K562 (cell line): ENCODE data around the gene ST3GAL3. TPM values are rescaled to one million over a fixed set of nuclear protein-coding genes. Genes with fewer than 3 reads are reported as not detected.
A peak's percentile ranks its signal among the peaks of the same experiment; 100 is the strongest.

Experiments used
- ESRRA ChIP-seq: fragments of 450-650 bp; IDR thresholded peaks from 2 replicates; pipeline ENCODE4 v1.6.1; 2014; ENCODE audit warnings: low read depth, mild to moderate bottlenecking, moderate library complexity, borderline replicate concordance
- KLF10 ChIP-seq: fragments of 250-450 bp; sonication (Bioruptor Pico); IDR thresholded peaks from 2 replicates; pipeline ENCODE4 v1.6.1; 2021; ENCODE audit warnings: matching md5 sums
- MCM2 ChIP-seq: fragments of 450-650 bp; IDR thresholded peaks from 2 replicates; pipeline ENCODE4 v1.6.1; 2017; ENCODE audit warnings: low read depth, mild to moderate bottlenecking
- RBM25 ChIP-seq: fragments of 200-400 bp; formaldehyde crosslinking; IDR thresholded peaks from 2 replicates; pipeline ENCODE4 v1.6.1; 2018; ENCODE audit warnings: low read length, low read depth, moderate library complexity; ENCODE audit not compliant: severe bottlenecking
- SMARCA4 ChIP-seq: fragments of 450-650 bp; IDR thresholded peaks from 2 replicates; pipeline ENCODE4 v1.6.1; 2016
- TAL1 ChIP-seq: fragments of 450-650 bp; IDR thresholded peaks from 2 replicates; pipeline ENCODE4 v1.6.1; 2016; ENCODE audit warnings: mild to moderate bottlenecking
- TARDBP ChIP-seq: fragments of 450-650 bp; IDR thresholded peaks from 2 replicates; pipeline ENCODE4 v1.6.1; 2016
- U2AF2 ChIP-seq: fragments of 200-400 bp; formaldehyde crosslinking; optimal IDR thresholded peaks from 2 replicates; pipeline ENCODE3; 2017; ENCODE audit warnings: low read depth, mild to moderate bottlenecking, low read length
- polyA plus RNA-seq, 8 experiments: library from polyadenylated mRNA; depleted of rRNA in 4 of 8; stranded (reverse) in 5 of 8; unstranded in 3 of 8; fragments of >200 nt; fragmentation: Nextera tagmentation in 2 of 8; fragmentation: Illumina TruSeq in 1 of 8; extraction: Ambion mirVana in 2 of 8; extraction: Trizol in 1 of 8; gene quantifications; 2 replicates each; pipeline versions ENCODE4 v1.2.1 to v1.2.3, GENCODE V29; 2011 to 2014; ENCODE audit warnings: inconsistent platforms in 1 of 8, missing spikeins in 1 of 8
- total RNA-seq, 7 experiments: library from RNA; depleted of rRNA in 6 of 7; stranded (reverse); fragments of >200 nt in 6 of 7; fragmentation: Illumina TruSeq in 2 of 7; extraction: Trizol in 2 of 7; gene quantifications; 2 replicates each; pipeline versions ENCODE4 v1.2.1 to v1.2.3, GENCODE V29; 2011 to 2021; ENCODE audit warnings: low replicate concordance in 1 of 7
- TF ChIP-seq, protein P1 (sequence below): fragments of 450-650 bp; IDR thresholded peaks from 2 replicates; pipeline ENCODE4 v1.6.1; 2016; ENCODE audit warnings: mild to moderate bottlenecking, moderate library complexity
- TF ChIP-seq, protein P2 (sequence below): sonication (generic); formaldehyde crosslinking; IDR thresholded peaks from 2 replicates; pipeline ENCODE4 v1.8.1; 2022; ENCODE audit warnings: missing genetic modification reagents

ST3GAL3 gene
- total and polyA plus RNA-seq, 9 of the 15 experiments (the other 6 are each of a cell fraction or from before 2014, with no cell fraction given) = 1.2 to 18.9 (median 11.0) TPM

- TF ChIP-seq KLF10 (no peak), U2AF2 (no peak), TAL1 (no peak), RBM25 (peak; percentile 75), MCM2 (no peak), SMARCA4 (no peak), TARDBP (no peak), ESRRA (peak; percentile 95)
- TF ChIP-seq, protein P1, sequence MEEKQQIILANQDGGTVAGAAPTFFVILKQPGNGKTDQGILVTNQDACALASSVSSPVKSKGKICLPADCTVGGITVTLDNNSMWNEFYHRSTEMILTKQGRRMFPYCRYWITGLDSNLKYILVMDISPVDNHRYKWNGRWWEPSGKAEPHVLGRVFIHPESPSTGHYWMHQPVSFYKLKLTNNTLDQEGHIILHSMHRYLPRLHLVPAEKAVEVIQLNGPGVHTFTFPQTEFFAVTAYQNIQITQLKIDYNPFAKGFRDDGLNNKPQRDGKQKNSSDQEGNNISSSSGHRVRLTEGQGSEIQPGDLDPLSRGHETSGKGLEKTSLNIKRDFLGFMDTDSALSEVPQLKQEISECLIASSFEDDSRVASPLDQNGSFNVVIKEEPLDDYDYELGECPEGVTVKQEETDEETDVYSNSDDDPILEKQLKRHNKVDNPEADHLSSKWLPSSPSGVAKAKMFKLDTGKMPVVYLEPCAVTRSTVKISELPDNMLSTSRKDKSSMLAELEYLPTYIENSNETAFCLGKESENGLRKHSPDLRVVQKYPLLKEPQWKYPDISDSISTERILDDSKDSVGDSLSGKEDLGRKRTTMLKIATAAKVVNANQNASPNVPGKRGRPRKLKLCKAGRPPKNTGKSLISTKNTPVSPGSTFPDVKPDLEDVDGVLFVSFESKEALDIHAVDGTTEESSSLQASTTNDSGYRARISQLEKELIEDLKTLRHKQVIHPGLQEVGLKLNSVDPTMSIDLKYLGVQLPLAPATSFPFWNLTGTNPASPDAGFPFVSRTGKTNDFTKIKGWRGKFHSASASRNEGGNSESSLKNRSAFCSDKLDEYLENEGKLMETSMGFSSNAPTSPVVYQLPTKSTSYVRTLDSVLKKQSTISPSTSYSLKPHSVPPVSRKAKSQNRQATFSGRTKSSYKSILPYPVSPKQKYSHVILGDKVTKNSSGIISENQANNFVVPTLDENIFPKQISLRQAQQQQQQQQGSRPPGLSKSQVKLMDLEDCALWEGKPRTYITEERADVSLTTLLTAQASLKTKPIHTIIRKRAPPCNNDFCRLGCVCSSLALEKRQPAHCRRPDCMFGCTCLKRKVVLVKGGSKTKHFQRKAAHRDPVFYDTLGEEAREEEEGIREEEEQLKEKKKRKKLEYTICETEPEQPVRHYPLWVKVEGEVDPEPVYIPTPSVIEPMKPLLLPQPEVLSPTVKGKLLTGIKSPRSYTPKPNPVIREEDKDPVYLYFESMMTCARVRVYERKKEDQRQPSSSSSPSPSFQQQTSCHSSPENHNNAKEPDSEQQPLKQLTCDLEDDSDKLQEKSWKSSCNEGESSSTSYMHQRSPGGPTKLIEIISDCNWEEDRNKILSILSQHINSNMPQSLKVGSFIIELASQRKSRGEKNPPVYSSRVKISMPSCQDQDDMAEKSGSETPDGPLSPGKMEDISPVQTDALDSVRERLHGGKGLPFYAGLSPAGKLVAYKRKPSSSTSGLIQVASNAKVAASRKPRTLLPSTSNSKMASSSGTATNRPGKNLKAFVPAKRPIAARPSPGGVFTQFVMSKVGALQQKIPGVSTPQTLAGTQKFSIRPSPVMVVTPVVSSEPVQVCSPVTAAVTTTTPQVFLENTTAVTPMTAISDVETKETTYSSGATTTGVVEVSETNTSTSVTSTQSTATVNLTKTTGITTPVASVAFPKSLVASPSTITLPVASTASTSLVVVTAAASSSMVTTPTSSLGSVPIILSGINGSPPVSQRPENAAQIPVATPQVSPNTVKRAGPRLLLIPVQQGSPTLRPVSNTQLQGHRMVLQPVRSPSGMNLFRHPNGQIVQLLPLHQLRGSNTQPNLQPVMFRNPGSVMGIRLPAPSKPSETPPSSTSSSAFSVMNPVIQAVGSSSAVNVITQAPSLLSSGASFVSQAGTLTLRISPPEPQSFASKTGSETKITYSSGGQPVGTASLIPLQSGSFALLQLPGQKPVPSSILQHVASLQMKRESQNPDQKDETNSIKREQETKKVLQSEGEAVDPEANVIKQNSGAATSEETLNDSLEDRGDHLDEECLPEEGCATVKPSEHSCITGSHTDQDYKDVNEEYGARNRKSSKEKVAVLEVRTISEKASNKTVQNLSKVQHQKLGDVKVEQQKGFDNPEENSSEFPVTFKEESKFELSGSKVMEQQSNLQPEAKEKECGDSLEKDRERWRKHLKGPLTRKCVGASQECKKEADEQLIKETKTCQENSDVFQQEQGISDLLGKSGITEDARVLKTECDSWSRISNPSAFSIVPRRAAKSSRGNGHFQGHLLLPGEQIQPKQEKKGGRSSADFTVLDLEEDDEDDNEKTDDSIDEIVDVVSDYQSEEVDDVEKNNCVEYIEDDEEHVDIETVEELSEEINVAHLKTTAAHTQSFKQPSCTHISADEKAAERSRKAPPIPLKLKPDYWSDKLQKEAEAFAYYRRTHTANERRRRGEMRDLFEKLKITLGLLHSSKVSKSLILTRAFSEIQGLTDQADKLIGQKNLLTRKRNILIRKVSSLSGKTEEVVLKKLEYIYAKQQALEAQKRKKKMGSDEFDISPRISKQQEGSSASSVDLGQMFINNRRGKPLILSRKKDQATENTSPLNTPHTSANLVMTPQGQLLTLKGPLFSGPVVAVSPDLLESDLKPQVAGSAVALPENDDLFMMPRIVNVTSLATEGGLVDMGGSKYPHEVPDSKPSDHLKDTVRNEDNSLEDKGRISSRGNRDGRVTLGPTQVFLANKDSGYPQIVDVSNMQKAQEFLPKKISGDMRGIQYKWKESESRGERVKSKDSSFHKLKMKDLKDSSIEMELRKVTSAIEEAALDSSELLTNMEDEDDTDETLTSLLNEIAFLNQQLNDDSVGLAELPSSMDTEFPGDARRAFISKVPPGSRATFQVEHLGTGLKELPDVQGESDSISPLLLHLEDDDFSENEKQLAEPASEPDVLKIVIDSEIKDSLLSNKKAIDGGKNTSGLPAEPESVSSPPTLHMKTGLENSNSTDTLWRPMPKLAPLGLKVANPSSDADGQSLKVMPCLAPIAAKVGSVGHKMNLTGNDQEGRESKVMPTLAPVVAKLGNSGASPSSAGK = no peak
- TF ChIP-seq, protein P2, sequence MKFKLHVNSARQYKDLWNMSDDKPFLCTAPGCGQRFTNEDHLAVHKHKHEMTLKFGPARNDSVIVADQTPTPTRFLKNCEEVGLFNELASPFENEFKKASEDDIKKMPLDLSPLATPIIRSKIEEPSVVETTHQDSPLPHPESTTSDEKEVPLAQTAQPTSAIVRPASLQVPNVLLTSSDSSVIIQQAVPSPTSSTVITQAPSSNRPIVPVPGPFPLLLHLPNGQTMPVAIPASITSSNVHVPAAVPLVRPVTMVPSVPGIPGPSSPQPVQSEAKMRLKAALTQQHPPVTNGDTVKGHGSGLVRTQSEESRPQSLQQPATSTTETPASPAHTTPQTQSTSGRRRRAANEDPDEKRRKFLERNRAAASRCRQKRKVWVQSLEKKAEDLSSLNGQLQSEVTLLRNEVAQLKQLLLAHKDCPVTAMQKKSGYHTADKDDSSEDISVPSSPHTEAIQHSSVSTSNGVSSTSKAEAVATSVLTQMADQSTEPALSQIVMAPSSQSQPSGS = no peak
Observed at GRCh38 chr1:43856188-43856587, 148.9 kb downstream of the ST3GAL3 start (continued).
